Sigmoid colon (tissue), 7 donors: Measurements from ENCODE around the gene IFIT2. TPM values are rescaled to one million over a fixed set of nuclear protein-coding genes. Genes with fewer than 3 reads are reported as not detected.
A peak's percentile ranks its signal among the peaks of the same experiment; 100 is the strongest.
"Not testable (repeated sequence)": the region's sequence is repeated elsewhere in the genome, so short reads cannot be mapped to it uniquely, and the experiment has no call there.

Experiments used
- DNase-seq: peaks from one replicate; pipeline ENCODE4 v3.0.0-alpha.2; 2019
- H3K27ac ChIP-seq, 4 donors: fragments of 200-600 bp; sonication (generic); one replicate each; pipeline ENCODE4 v1.5.1; 2016 to 2019; ENCODE audit warnings: mild to moderate bottlenecking in 1 of 4
- H3K27me3 ChIP-seq, 3 donors: fragments of 200-600 bp; sonication (generic); one replicate each; pipeline ENCODE4 v1.5.1; 2019; ENCODE audit warnings: mild to moderate bottlenecking in 1 of 3
- H3K36me3 ChIP-seq, 4 donors: fragments of 200-600 bp; sonication (generic); one replicate each; pipeline ENCODE4 v1.5.1; 2016 to 2019
- H3K4me1 ChIP-seq, 4 donors: fragments of 200-600 bp; sonication (generic); one replicate each; pipeline ENCODE4 v1.5.1; 2017 to 2019
- H3K4me3 ChIP-seq, 4 donors: fragments of 200-600 bp; sonication (generic); one replicate each; pipeline ENCODE4 v1.5.1; 2017 to 2019; ENCODE audit warnings: mild to moderate bottlenecking in 2 of 4, moderate library complexity in 1 of 4
- H3K9me3 ChIP-seq, 4 donors: fragments of 200-600 bp in 3 of 4; sonication (generic) in 3 of 4; one replicate each; pipeline versions ENCODE4 v1.5.1 to v1.6.1; 2013 to 2019
- EP300 ChIP-seq, 4 donors: sonication (generic); formaldehyde crosslinking; IDR thresholded peaks; one replicate each; pipeline ENCODE4 v1.6.1; 2017; ENCODE audit warnings: antibody characterized with exemption in 4 of 4
- POLR2A ChIP-seq, 2 donors: fragments of 450-650 bp; IDR thresholded peaks; one replicate each; pipeline ENCODE4 v1.6.1; 2016; ENCODE audit warnings: antibody characterized with exemption in 2 of 2, mild to moderate bottlenecking in 2 of 2, moderate library complexity in 2 of 2
- POLR2AphosphoS5 ChIP-seq, 4 donors: sonication (generic); formaldehyde crosslinking; IDR thresholded peaks; one replicate each; pipeline ENCODE4 v1.6.1; 2017; ENCODE audit warnings: antibody characterized with exemption in 4 of 4
- WGBS, 2 donors: extraction: QIAGEN DNeasy Blood & Tissue Kit; methylation state at CpG; one replicate each; pipeline ENCODE4 v1.1.7; 2013; 5-methylcytosine and 5-hydroxymethylcytosine counted together
- intact Hi-C: fragments of 100-400 bp; cut with DNase I; formaldehyde crosslinking; loops from one replicate; pipeline ENCODE4 v1.15.1; 2023
- polyA plus RNA-seq, 3 donors: library from polyadenylated mRNA; stranded (reverse); fragments of 200-250 nt; gene quantifications; one replicate each; pipeline ENCODE4 v1.2.3, GENCODE V29; 2013
- total RNA-seq, 4 donors: library from RNA; depleted of rRNA; stranded (reverse); fragments of >200 nt; gene quantifications; one replicate each; pipeline ENCODE4 v1.1.0, GENCODE V29; 2016
- TF ChIP-seq, protein P1 (sequence below), 4 experiments: fragments of 450-650 bp in 3 of 4; fragments of 200-600 bp in 1 of 4; IDR thresholded peaks; one replicate each; pipeline ENCODE4 v1.5.1; 2016 to 2019; ENCODE audit warnings: antibody characterized with exemption in 4 of 4, mild to moderate bottlenecking in 3 of 4, moderate library complexity in 2 of 4
- donor health status: healthy with polysubstance abuse.
- donor health status: Bipolar disorder and iron deficiency.
- donor health status: healthy.

The IFIT2 gene
- total and polyA plus RNA-seq, 7 donors: 2.0 to 13.9 (median 3.9) TPM

DNA sequence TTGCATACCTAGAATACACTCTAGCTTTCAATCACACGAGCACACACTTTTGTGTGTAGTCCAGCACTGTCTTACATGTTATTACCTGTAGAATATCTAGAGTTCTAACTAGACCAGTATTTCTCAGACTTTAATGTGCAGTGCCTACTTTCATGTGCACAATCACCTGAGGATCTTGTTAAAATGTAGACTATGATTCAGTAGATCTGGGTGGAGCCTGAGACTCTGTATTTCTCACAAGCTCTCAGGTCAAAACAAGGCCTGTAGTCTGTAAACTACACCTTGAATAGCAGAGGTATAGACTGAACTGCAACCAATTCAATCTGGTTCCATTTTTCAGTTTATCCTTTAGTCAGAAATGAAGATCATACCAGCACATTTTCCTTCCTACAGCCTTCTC, 11.1 kb downstream of the IFIT2 start:
- H3K36me3 ChIP-seq: no peaks in the 10 kb centered on the region
- intact Hi-C loops: no loop called here
- DNase-seq: no peak

DNA sequence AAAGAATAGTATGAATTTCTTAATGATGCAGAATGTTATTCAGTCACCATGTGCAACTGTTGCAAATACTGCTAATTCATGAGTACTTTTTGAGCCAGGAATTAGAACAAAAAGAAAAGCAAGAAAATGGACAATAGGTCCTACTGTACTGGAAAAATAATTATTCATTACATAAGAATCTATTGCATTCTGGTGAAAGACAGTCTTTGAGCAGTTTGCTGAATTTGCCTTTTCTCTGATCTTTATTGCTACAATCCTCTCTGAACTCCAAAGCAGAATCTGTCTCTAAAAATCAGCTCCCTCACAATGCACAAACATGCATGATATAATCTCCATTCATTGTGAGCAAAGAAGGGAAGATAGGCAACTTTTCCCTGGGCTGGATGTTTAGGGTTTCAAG, 12.8 kb downstream of the IFIT2 start:
- H3K36me3 ChIP-seq: no peaks in the 10 kb centered on the region
- no peak overlapping the region for H3K4me3 ChIP-seq
- H3K9me3 ChIP-seq: no peaks in the 10 kb centered on the region
- no peak overlapping the region for H3K27ac ChIP-seq
- no peaks in the 10 kb centered on the region for H3K27me3 ChIP-seq
- no peaks in the 10 kb centered on the region for H3K4me1 ChIP-seq
- intact Hi-C loops: no loop called here
- no peak for DNase-seq
- TF ChIP-seq, protein P1, sequence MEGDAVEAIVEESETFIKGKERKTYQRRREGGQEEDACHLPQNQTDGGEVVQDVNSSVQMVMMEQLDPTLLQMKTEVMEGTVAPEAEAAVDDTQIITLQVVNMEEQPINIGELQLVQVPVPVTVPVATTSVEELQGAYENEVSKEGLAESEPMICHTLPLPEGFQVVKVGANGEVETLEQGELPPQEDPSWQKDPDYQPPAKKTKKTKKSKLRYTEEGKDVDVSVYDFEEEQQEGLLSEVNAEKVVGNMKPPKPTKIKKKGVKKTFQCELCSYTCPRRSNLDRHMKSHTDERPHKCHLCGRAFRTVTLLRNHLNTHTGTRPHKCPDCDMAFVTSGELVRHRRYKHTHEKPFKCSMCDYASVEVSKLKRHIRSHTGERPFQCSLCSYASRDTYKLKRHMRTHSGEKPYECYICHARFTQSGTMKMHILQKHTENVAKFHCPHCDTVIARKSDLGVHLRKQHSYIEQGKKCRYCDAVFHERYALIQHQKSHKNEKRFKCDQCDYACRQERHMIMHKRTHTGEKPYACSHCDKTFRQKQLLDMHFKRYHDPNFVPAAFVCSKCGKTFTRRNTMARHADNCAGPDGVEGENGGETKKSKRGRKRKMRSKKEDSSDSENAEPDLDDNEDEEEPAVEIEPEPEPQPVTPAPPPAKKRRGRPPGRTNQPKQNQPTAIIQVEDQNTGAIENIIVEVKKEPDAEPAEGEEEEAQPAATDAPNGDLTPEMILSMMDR (IDR thresholded peaks at IDR 0.05): no peak

More for the DNA sequence above, 11.1 kb downstream of the IFIT2 start:
- no peak for TF ChIP-seq EP300 (IDR thresholded peaks at IDR 0.05)
- TF ChIP-seq, protein P1 (IDR thresholded peaks at IDR 0.05): no peak
- Histone ChIP-seq H3K4me1 (no peaks in the 10 kb centered on the region), H3K27me3 (no peaks in the 10 kb centered on the region), H3K27ac (no peak overlapping the region), H3K9me3 (no peaks in the 10 kb centered on the region), H3K4me3 (no peak overlapping the region)
- 81 to 87% methylated on average over 1 of the region's 1 CpG for WGBS, 2 donors

DNA sequence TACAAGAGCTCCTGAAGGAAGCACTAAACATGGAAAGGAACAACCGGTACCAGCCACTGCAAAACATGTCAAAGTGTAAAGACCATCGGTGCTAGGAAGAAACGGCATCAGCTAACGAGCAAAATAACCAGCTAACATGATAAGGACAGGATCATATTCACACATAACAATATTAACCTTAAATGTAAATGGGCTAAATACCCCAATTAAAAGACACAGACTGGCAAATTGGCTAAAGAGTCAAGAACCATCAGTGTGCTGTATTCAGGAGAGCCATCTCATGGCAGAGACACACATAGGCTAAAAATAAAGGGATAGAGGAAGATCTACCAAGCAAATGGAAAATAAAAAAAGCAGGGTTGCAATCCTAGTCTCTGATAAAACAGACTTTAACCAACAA, 16.2 kb downstream of the IFIT2 start:
- H3K27ac ChIP-seq, intact Hi-C loops, H3K9me3 ChIP-seq, DNase-seq, H3K4me1 ChIP-seq, H3K4me3 ChIP-seq, H3K36me3 ChIP-seq, H3K27me3 ChIP-seq: not testable (repeated sequence)
- WGBS, 2 donors: 96 to 98% methylated on average over 4 of the region's 4 CpGs

DNA sequence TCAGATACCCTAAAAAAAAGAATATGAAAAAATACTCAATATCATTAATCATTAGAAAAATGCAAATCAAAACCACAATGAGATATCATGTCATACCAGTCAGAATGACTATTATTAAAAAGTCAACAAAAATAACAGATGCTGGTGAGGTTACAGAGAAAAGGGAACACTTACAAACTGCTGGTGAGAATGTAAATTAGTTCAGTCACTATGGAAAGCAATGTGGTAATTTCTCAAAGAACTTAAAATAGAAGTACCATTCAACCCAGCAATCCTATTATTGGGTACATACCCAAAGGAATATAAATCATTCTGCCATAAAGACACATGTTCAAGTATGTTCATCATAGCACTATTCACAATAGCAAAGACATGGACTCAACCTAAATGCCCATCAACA, 23.2 kb downstream of the IFIT2 start:
- H3K36me3 ChIP-seq, intact Hi-C loops, H3K27me3 ChIP-seq, H3K9me3 ChIP-seq, DNase-seq, H3K4me3 ChIP-seq, H3K27ac ChIP-seq: not testable (repeated sequence)
- H3K4me1 ChIP-seq: peaks cover 0 to 22% (median 15%) of the 10 kb centered on the region in 4 donors

DNA sequence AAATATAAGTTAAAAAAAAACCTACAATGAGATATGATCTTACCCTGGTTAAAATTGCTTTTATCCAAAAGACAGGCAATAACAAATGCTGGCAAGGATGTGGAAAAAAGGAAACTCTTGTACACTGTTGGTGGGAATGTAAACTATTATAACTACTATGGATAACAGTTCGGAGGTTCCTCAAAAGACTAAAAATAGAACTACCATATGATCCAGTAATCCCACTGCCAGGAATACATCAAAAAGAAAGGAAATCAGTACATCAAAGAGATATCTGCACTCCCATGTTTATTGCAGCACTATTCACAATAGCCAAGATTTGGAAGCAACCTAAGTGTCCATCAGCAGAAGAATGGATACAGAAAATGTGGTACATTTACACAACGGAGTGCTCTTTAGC, 24.0 kb downstream of the IFIT2 start:
- H3K36me3 ChIP-seq, H3K27me3 ChIP-seq, DNase-seq, H3K9me3 ChIP-seq, H3K4me3 ChIP-seq: not testable (repeated sequence)
- intact Hi-C loops: loop anchor here (2.0 kb wide), 1 partner anchor 23 kb away; the partner anchor contains the start of gene IFIT2
- Histone ChIP-seq H3K4me1 (peaks cover 0 to 30% (median 17%) of the 10 kb centered on the region in 4 donors), H3K27ac (peak overlapping the region in 2 of 4 donors; percentile 15 to 83)
- 69 to 79% methylated on average over 2 of the region's 2 CpGs for WGBS, 2 donors

DNA sequence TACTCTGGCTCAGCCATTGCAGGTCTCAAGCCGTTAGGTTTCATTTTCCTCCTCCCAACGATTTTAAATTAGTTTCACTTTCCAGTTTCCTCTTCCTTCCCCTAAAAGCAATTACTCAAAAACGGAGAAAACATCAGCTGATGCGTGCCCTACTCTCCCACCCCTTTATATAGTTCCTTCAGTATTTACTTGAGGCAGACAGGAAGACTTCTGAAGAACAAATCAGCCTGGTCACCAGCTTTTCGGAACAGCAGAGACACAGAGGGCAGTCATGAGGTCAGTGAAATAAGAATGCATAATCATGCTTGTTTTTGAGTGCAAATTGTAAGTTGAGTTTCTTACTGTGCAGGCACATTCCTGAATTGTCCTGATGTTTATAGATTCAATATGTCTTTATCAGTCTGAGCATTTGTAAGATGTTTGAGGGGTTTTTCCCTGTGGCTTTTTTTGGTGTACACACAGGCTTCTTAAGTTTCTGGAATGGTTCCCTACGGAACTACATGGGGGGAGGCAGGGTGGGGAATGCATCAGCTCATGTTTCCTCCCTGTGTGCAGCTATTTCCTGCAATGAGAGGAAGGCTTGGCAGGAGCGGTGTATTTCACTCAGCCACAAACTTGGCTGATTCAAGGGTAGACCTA, 26.1 kb downstream of the IFIT2 start, which contains the start of gene IFIT3:
Gene IFIT3 (plus strand): TSS at position 195 of the 639 bp plus-strand sequence. CDS start 77 bp downstream, at position 272.
- intact Hi-C loops: loop anchor here (2.0 kb wide), 1 partner anchor 25 kb away; the partner anchor contains the start of gene IFIT2
- peaks cover 0 to 42% (median 21%) of the 10 kb centered on the region in 4 donors for H3K4me1 ChIP-seq
- H3K27me3 ChIP-seq: no peaks in the 10 kb centered on the region
- H3K36me3 ChIP-seq: no peaks in the 10 kb centered on the region
- WGBS, 2 donors: 2 to 3% methylated on average over 7 of the region's 7 CpGs
- H3K4me3 ChIP-seq: peak within 1 kb of the TSS; percentile 23 to 53 (median 45)
- peak; percentile 85 for DNase-seq
- peak within 1 kb of the TSS; percentile 75 to 85 (median 79) for H3K27ac ChIP-seq
- TF ChIP-seq EP300 (IDR thresholded peaks at IDR 0.05): no peak
- peak in 3 of 4 donors; percentile 47 to 65 (median 53) for TF ChIP-seq POLR2AphosphoS5 (IDR thresholded peaks at IDR 0.05)
- TF ChIP-seq, protein P1 (IDR thresholded peaks at IDR 0.05): no peak
- peak in 1 of 2 donors; percentile 10 for TF ChIP-seq POLR2A (IDR thresholded peaks at IDR 0.05)
- H3K9me3 ChIP-seq: no peaks in the 10 kb centered on the region
